ENCODE measurements around the gene SPSB3. TPM values are rescaled to one million over a fixed set of nuclear protein-coding genes. Genes with fewer than 3 reads are reported as not detected.

Gene SPSB3
- total RNA-seq, 1 donor from 2014 or later = 30.8 TPM

DNA sequence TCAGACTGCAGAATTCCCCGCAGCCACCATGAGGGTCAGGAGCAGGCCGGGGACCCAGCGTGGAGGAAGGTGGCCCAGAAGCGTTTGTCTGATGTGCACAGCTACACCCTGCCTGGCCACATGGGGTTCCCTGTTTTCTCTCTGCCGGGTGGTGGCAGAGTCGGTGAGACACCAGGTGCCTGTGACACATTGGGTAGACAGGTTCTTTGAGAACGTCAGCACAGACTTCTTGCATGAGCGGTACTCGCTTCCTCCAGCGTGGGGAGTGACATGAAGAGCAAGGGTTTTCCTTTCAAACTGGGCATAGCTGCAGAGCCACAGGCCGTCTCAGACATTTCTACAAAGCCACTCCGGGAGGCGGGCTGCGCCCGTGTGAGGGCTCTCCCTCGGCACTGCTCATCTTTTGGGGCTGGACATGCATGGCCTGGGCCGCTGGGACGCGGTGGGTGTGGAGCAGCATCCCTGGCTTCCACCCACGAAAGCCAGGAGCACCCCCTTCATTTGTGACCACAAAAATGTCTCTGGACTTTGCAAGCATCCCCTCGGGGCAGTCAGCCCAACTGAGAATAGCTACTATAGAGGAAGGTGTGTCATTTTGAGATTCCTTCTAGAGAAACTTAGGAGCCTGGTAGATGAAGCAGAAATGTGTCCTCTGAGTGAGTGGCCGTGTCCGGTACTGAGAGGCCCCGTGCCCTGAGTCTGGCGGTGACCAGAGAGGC lies 37.0 kb downstream of the SPSB3 start:
- TF ChIP-seq, protein P1, sequence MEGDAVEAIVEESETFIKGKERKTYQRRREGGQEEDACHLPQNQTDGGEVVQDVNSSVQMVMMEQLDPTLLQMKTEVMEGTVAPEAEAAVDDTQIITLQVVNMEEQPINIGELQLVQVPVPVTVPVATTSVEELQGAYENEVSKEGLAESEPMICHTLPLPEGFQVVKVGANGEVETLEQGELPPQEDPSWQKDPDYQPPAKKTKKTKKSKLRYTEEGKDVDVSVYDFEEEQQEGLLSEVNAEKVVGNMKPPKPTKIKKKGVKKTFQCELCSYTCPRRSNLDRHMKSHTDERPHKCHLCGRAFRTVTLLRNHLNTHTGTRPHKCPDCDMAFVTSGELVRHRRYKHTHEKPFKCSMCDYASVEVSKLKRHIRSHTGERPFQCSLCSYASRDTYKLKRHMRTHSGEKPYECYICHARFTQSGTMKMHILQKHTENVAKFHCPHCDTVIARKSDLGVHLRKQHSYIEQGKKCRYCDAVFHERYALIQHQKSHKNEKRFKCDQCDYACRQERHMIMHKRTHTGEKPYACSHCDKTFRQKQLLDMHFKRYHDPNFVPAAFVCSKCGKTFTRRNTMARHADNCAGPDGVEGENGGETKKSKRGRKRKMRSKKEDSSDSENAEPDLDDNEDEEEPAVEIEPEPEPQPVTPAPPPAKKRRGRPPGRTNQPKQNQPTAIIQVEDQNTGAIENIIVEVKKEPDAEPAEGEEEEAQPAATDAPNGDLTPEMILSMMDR (IDR thresholded peaks at IDR 0.05) = peak; percentile 36
- peak overlapping the region; percentile 49 for H3K4me3 Mint-ChIP-seq (ENCODE audit: unreplicated experiment)
- peaks cover 12% of the 10 kb centered on the region for H3K36me3 Mint-ChIP-seq (ENCODE audit: low read depth)
- H3K9me3 Mint-ChIP-seq (ENCODE audit: low read depth) = no peaks in the 10 kb centered on the region
- H3K27me3 Mint-ChIP-seq (ENCODE audit: low read depth) = no peaks in the 10 kb centered on the region
- H3K4me1 Mint-ChIP-seq (ENCODE audit: low read depth) = peaks cover 29% of the 10 kb centered on the region
- H3K27ac Mint-ChIP-seq (ENCODE audit: unreplicated experiment) = peak overlapping the region; percentile 94
- DNase-seq (ENCODE audit: low spot score) = peak; percentile 94

DNA sequence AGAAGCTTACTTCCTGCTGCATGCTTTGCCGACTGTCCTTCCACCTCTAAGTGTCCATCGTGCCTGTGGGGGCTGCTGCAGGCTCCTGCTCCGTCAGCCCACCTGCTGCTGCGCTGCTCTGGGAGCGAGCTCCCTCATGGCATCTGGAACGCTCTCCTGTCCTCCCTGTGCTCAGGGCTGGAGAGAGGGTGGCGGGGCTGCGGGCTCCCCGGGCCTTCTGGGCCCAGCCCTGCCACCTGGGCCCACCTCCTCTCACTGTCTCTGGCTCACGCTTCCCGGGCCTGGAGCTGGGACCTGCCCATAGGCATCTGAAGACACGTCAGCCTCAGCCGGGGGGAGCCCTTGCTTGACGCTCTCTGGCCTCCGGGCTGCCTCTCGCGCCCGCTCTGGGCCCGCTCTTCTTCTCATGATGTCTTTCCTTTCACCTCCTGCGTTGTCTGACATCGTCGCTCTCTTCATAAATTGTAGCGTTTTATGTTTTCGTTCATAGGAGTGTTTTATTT lies 38.0 kb downstream of the SPSB3 start:
- no peaks in the 10 kb centered on the region for H3K9me3 Mint-ChIP-seq (ENCODE audit: low read depth)
- H3K4me1 Mint-ChIP-seq (ENCODE audit: low read depth) = peaks cover 29% of the 10 kb centered on the region
- no peaks in the 10 kb centered on the region for H3K27me3 Mint-ChIP-seq (ENCODE audit: low read depth)
- TF ChIP-seq, protein P1 (IDR thresholded peaks at IDR 0.05) = no peak
- H3K27ac Mint-ChIP-seq (ENCODE audit: unreplicated experiment) = no peak overlapping the region
- DNase-seq (ENCODE audit: low spot score) = no peak
- peaks cover 10% of the 10 kb centered on the region for H3K36me3 Mint-ChIP-seq (ENCODE audit: low read depth)
- H3K4me3 Mint-ChIP-seq (ENCODE audit: unreplicated experiment) = no peak overlapping the region

DNA sequence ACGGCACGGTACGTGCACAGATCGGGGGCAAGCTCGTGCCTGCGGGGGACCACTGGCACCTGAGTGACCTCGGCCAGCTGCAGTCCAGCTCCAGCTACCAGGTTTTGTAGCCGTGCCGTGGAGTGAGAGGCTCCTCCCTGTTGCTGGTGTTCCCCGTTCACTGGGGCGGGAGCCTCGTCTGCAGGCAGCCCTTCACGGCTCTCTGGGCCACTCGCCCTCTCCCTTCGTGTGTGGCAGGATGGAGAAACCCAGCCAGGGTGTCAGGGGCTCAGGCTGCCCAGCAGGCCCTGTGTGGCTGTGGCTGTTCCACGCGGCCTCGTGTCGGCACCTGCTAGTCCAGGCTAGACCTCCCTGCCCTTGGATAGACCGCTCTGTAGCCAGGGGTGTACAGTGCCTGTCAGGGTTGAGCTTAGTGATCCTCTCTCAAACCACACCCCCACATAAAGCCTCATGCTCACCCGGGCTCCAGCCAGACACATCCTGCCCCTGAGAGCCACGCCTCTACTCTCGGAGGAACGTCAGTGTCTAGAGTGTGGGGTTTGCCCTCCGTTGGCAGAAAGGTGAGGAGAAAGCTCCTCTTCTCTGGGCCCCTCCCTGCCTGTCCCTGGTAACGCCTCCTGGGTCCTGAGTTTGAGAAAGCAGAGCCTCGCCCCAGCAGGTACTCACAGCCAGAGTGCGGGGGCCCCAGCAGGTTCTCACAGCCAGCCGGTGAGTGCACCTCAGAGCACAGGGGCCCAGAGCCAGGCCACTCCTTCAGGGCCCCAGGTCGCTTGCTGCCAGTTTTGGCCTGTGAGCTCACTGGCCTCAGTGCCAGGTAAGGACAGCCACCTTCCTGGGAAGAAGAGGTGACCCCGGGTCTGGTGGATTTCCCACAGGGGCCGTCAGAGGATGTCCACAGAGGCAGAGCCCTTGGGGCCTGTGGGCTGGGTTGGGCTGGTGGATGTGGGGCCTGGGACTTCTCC lies 38.7 kb downstream of the SPSB3 start:
- TF ChIP-seq, protein P1 (IDR thresholded peaks at IDR 0.05) = no peak
- peaks cover 6% of the 10 kb centered on the region for H3K36me3 Mint-ChIP-seq (ENCODE audit: low read depth)
- no peak overlapping the region for H3K27ac Mint-ChIP-seq (ENCODE audit: unreplicated experiment)
- DNase-seq (ENCODE audit: low spot score) = no peak
- no peaks in the 10 kb centered on the region for H3K9me3 Mint-ChIP-seq (ENCODE audit: low read depth)
- H3K4me3 Mint-ChIP-seq (ENCODE audit: unreplicated experiment) = no peak overlapping the region
- no peaks in the 10 kb centered on the region for H3K27me3 Mint-ChIP-seq (ENCODE audit: low read depth)
- peaks cover 29% of the 10 kb centered on the region for H3K4me1 Mint-ChIP-seq (ENCODE audit: low read depth)

DNA sequence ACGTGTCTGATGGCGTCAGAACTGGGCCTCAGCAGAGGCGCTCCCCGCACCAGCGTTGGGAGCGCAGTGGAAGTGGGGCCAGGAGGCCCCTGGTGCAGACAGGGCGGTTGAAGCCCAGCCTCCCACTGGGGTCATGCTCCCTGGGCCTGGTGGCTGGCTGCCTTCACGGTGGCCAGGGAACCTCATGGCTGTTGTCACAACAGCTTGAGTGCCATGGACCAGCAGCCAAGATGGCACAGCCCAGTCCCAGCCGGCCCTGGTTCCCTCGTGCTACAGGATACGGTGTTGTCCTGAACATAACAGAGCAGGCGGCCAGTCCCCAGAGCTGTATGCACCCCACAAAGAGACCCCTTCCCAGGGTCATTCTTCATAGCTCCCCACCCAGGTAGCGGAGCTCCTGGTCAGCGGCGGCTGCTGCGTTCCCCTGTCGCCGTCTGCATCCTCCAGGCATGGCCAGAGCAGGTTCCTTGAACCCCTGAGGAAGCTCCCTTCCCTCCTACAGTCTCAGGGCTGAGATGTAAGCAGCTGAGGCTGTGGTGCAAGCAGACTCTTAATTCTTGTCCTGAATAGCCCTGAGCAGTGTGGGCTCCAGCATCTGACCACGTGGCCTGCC lies 40.7 kb downstream of the SPSB3 start:
- no peaks in the 10 kb centered on the region for H3K9me3 Mint-ChIP-seq (ENCODE audit: low read depth)
- H3K4me3 Mint-ChIP-seq (ENCODE audit: unreplicated experiment) = no peak overlapping the region
- H3K4me1 Mint-ChIP-seq (ENCODE audit: low read depth) = peaks cover 25% of the 10 kb centered on the region
- peaks cover 2% of the 10 kb centered on the region for H3K36me3 Mint-ChIP-seq (ENCODE audit: low read depth)
- no peak overlapping the region for H3K27ac Mint-ChIP-seq (ENCODE audit: unreplicated experiment)
- no peak for DNase-seq (ENCODE audit: low spot score)
- TF ChIP-seq, protein P1 (IDR thresholded peaks at IDR 0.05) = no peak
- no peaks in the 10 kb centered on the region for H3K27me3 Mint-ChIP-seq (ENCODE audit: low read depth)
